IPS-15b (cell line): ENCODE measurements around the gene NXN.
"Not testable (repeated sequence)": the region's sequence is repeated elsewhere in the genome, so short reads cannot be mapped to it uniquely, and the experiment has no call there.

Source experiments
- H3K27me3 ChIP-seq: one replicate; pipeline ENCODE4 v1.6.1; 2013; ENCODE audit warnings: low read length; ENCODE audit not compliant: control insufficient read depth, insufficient read depth
- H3K36me3 ChIP-seq: one replicate; pipeline ENCODE4 v1.6.1; 2013; ENCODE audit warnings: low read length; ENCODE audit not compliant: control insufficient read depth, insufficient read depth
- H3K4me1 ChIP-seq: one replicate; pipeline ENCODE4 v1.6.1; 2013; ENCODE audit warnings: mild to moderate bottlenecking, low read length; ENCODE audit not compliant: control insufficient read depth, insufficient read depth
- H3K4me3 ChIP-seq: one replicate; pipeline ENCODE4 v1.5.1; 2013; ENCODE audit warnings: low read depth, low read length
- H3K9ac ChIP-seq: one replicate; pipeline ENCODE4 v1.6.1; 2013; ENCODE audit warnings: low read depth, mild to moderate bottlenecking, low read length
- H3K9me3 ChIP-seq: one replicate; pipeline ENCODE4 v1.6.1; 2013; ENCODE audit warnings: mild to moderate bottlenecking, low read length; ENCODE audit not compliant: control insufficient read depth, insufficient read depth

Gene NXN

GRCh38 chr17:774313-774584 lies 205.3 kb downstream of the NXN start:
- no peaks in the 10 kb centered on the region for H3K27me3 ChIP-seq
- H3K9ac ChIP-seq: no peak overlapping the region
- peaks cover 28% of the 10 kb centered on the region for H3K36me3 ChIP-seq
- no peaks in the 10 kb centered on the region for H3K4me1 ChIP-seq
- no peak overlapping the region for H3K4me3 ChIP-seq
- H3K9me3 ChIP-seq: no peaks in the 10 kb centered on the region

GRCh38 chr17:773467-774312 lies 205.9 kb downstream of the NXN start:
- Histone ChIP-seq H3K4me1 (no peaks in the 10 kb centered on the region), H3K36me3 (peaks cover 32% of the 10 kb centered on the region), H3K27me3 (no peaks in the 10 kb centered on the region), H3K4me3 (no peak overlapping the region), H3K9ac (no peak overlapping the region), H3K9me3 (no peaks in the 10 kb centered on the region)

GRCh38 chr17:773016-773415 lies 206.6 kb downstream of the NXN start:
- no peak overlapping the region for H3K4me3 ChIP-seq
- H3K36me3 ChIP-seq: peaks cover 28% of the 10 kb centered on the region
- H3K9me3 ChIP-seq: no peaks in the 10 kb centered on the region
- no peaks in the 10 kb centered on the region for H3K4me1 ChIP-seq
- no peaks in the 10 kb centered on the region for H3K27me3 ChIP-seq
- H3K9ac ChIP-seq: no peak overlapping the region

- Histone ChIP-seq H3K27me3 (no peaks in the 10 kb centered on the region), H3K4me1 (no peaks in the 10 kb centered on the region), H3K36me3 (peaks cover 13% of the 10 kb centered on the region), H3K9me3 (no peaks in the 10 kb centered on the region), H3K9ac (no peak overlapping the region), H3K4me3 (no peak overlapping the region)
Observed at GRCh38 chr17:767076-767475, 212.5 kb downstream of the NXN start.

GRCh38 chr17:760371-760770 lies 219.2 kb downstream of the NXN start:
- Histone ChIP-seq H3K27me3 (no peaks in the 10 kb centered on the region), H3K9me3 (no peaks in the 10 kb centered on the region), H3K4me1 (no peaks in the 10 kb centered on the region), H3K4me3 (no peak overlapping the region), H3K36me3 (peaks cover 24% of the 10 kb centered on the region), H3K9ac (no peak overlapping the region)

- peaks cover 20% of the 10 kb centered on the region for H3K36me3 ChIP-seq
- no peaks in the 10 kb centered on the region for H3K4me1 ChIP-seq
- H3K9me3 ChIP-seq: no peaks in the 10 kb centered on the region
Observed at GRCh38 chr17:759964-760363, 219.6 kb downstream of the NXN start.

GRCh38 chr17:756010-756567 lies 223.5 kb downstream of the NXN start:
- H3K9ac ChIP-seq: not testable (repeated sequence)

More at GRCh38 chr17:759964-760363, 219.6 kb downstream of the NXN start:
- H3K27me3 ChIP-seq: no peaks in the 10 kb centered on the region
- no peak overlapping the region for H3K4me3 ChIP-seq
- no peak overlapping the region for H3K9ac ChIP-seq

GRCh38 chr17:755319-755961 lies 224.1 kb downstream of the NXN start:
- H3K9ac ChIP-seq, H3K27me3 ChIP-seq, H3K4me3 ChIP-seq, H3K9me3 ChIP-seq, H3K4me1 ChIP-seq: not testable (repeated sequence)
- peaks cover 16% of the 10 kb centered on the region for H3K36me3 ChIP-seq

More at GRCh38 chr17:756010-756567, 223.5 kb downstream of the NXN start:
- H3K4me1 ChIP-seq, H3K4me3 ChIP-seq, H3K9me3 ChIP-seq, H3K27me3 ChIP-seq: not testable (repeated sequence)
- peaks cover 18% of the 10 kb centered on the region for H3K36me3 ChIP-seq

GRCh38 chr17:753418-753817 lies 226.2 kb downstream of the NXN start:
- Histone ChIP-seq H3K9ac (no peak overlapping the region), H3K4me1 (no peaks in the 10 kb centered on the region), H3K4me3 (no peak overlapping the region), H3K9me3 (peaks cover 4% of the 10 kb centered on the region), H3K36me3 (peaks cover 11% of the 10 kb centered on the region), H3K27me3 (no peaks in the 10 kb centered on the region)

GRCh38 chr17:752620-753219 lies 226.9 kb downstream of the NXN start:
- H3K9me3 ChIP-seq: peaks cover 4% of the 10 kb centered on the region
- H3K4me1 ChIP-seq: no peaks in the 10 kb centered on the region
- peaks cover 16% of the 10 kb centered on the region for H3K36me3 ChIP-seq
- H3K27me3 ChIP-seq: no peaks in the 10 kb centered on the region
- H3K4me3 ChIP-seq: peak overlapping the region; percentile 54
- H3K9ac ChIP-seq: peak overlapping the region; percentile 74

GRCh38 chr17:752002-752619 lies 227.5 kb downstream of the NXN start, which contains the start of gene GEMIN4:
GEMIN4 (minus strand) TSS chr17:752264; CDS start chr17:752142, 122 bp downstream.
- peaks cover 22% of the 10 kb centered on the region for H3K36me3 ChIP-seq
- H3K4me3 ChIP-seq: peak within 1 kb of the TSS; percentile 95
- H3K9me3 ChIP-seq: peaks cover 4% of the 10 kb centered on the region

More at GRCh38 chr17:752002-752619, 227.5 kb downstream of the NXN start, which contains the start of gene GEMIN4:
- Histone ChIP-seq H3K27me3 (no peaks in the 10 kb centered on the region), H3K4me1 (no peaks in the 10 kb centered on the region), H3K9ac (peak within 1 kb of the TSS; percentile 84)
